Mesenchymal stem cell (in vitro differentiated cells and primary cell): ENCODE measurements around the gene GRIK4.

Source experiments
- DNase-seq: peaks from one replicate; pipeline ENCODE4 v3.0.0-alpha.2; 2013
- H2AFZ ChIP-seq: one replicate; pipeline ENCODE4 v1.6.1; 2013; ENCODE audit warnings: low read depth, mild to moderate bottlenecking, control low read depth, inconsistent platforms, low read length, moderate library complexity
- H2AK5ac ChIP-seq: 2 replicates; pipeline ENCODE4 v1.6.1; 2013; ENCODE audit warnings: low read length, moderate library complexity, mild to moderate bottlenecking, inconsistent platforms; ENCODE audit not compliant: severe bottlenecking
- H2BK120ac ChIP-seq: one replicate; pipeline ENCODE4 v1.6.1; 2013; ENCODE audit warnings: low read depth, mild to moderate bottlenecking, inconsistent platforms, low read length, moderate library complexity
- H2BK12ac ChIP-seq, 2 experiments: one replicate each; pipeline ENCODE4 v1.6.1; 2013; ENCODE audit warnings: inconsistent platforms in 2 of 2, low read length in 2 of 2, mild to moderate bottlenecking in 2 of 2, moderate library complexity in 2 of 2, control low read depth in 1 of 2
- H2BK15ac ChIP-seq: one replicate; pipeline ENCODE4 v1.6.1; 2013; ENCODE audit warnings: mild to moderate bottlenecking, low read depth, inconsistent platforms; ENCODE audit not compliant: poor library complexity, severe bottlenecking
- H2BK5ac ChIP-seq: 2 replicates; pipeline ENCODE4 v1.6.1; 2013; ENCODE audit warnings: low read depth, mild to moderate bottlenecking, low read length, control low read depth, inconsistent platforms; ENCODE audit not compliant: poor library complexity, severe bottlenecking
- H3K14ac ChIP-seq, 2 experiments: one replicate each; pipeline ENCODE4 v1.6.1; 2013; ENCODE audit warnings: inconsistent platforms in 2 of 2, low read length in 2 of 2, control low read depth in 1 of 2, mild to moderate bottlenecking in 1 of 2, moderate library complexity in 1 of 2
- H3K18ac ChIP-seq, 2 experiments: one replicate each; pipeline ENCODE4 v1.6.1; 2013; ENCODE audit warnings: inconsistent platforms in 2 of 2, low read length in 2 of 2, control low read depth in 1 of 2, low read depth in 1 of 2, mild to moderate bottlenecking in 1 of 2
- H3K23ac ChIP-seq, 2 experiments: one replicate each; pipeline ENCODE4 v1.6.1; 2013; ENCODE audit warnings: inconsistent platforms in 2 of 2, low read length in 2 of 2, mild to moderate bottlenecking in 2 of 2, moderate library complexity in 2 of 2, control low read depth in 1 of 2
- H3K27ac ChIP-seq: 2 replicates; pipeline ENCODE4 v1.5.1; 2013; ENCODE audit warnings: mild to moderate bottlenecking, moderate library complexity, low read length, control low read depth, inconsistent platforms; ENCODE audit not compliant: poor library complexity, severe bottlenecking
- H3K27me3 ChIP-seq, 2 experiments: 2 replicates each; pipeline versions ENCODE4 v1.6.1 to v1.7.0; 2013; ENCODE audit warnings: low read length in 2 of 2, mild to moderate bottlenecking in 2 of 2, moderate library complexity in 2 of 2, control low read depth in 1 of 2, inconsistent platforms in 1 of 2; ENCODE audit not compliant: control insufficient read depth in 1 of 2, insufficient read depth in 1 of 2
- H3K36me3 ChIP-seq, 2 experiments: 2 replicates each; pipeline versions ENCODE4 v1.6.1 to v1.7.0; 2013; ENCODE audit warnings: low read length in 2 of 2, control low read depth in 1 of 2, inconsistent platforms in 1 of 2, low read depth in 1 of 2, mild to moderate bottlenecking in 1 of 2; ENCODE audit not compliant: insufficient read depth in 2 of 2, control insufficient read depth in 1 of 2
- H3K4ac ChIP-seq, 2 experiments: one replicate each; pipeline ENCODE4 v1.6.1; 2013; ENCODE audit warnings: inconsistent platforms in 2 of 2, low read length in 2 of 2, mild to moderate bottlenecking in 2 of 2, moderate library complexity in 2 of 2, control low read depth in 1 of 2, low read depth in 1 of 2
- H3K4me1 ChIP-seq: 2 replicates; pipeline ENCODE4 v1.6.1; 2013; ENCODE audit warnings: low read depth, low read length, control low read depth; ENCODE audit not compliant: control insufficient read depth, insufficient read depth
- H3K4me2 ChIP-seq: 2 replicates; pipeline ENCODE4 v1.6.1; 2013; ENCODE audit warnings: low read length, mild to moderate bottlenecking, inconsistent platforms; ENCODE audit not compliant: poor library complexity, severe bottlenecking
- H3K4me3 ChIP-seq, 2 experiments: 2 replicates each; pipeline versions ENCODE4 v1.5.1 to v1.7.0; 2013; ENCODE audit warnings: low read length in 2 of 2, mild to moderate bottlenecking in 2 of 2, control low read depth in 1 of 2, low read depth in 1 of 2; ENCODE audit not compliant: insufficient read depth in 1 of 2
- H3K79me1 ChIP-seq: replicated peaks from 2 replicates; pipeline ENCODE4 v1.6.1; 2013; ENCODE audit warnings: mild to moderate bottlenecking, control low read depth, low read length, inconsistent platforms; ENCODE audit not compliant: poor library complexity, severe bottlenecking
- H3K9ac ChIP-seq: 2 replicates; pipeline ENCODE4 v1.7.0; 2013; ENCODE audit warnings: mild to moderate bottlenecking, low read length, moderate library complexity
- H3K9me3 ChIP-seq: 2 replicates; pipeline ENCODE4 v1.7.0; 2013; ENCODE audit warnings: mild to moderate bottlenecking, low read length; ENCODE audit not compliant: control insufficient read depth
- H4K8ac ChIP-seq: one replicate; pipeline ENCODE4 v1.6.1; 2013; ENCODE audit warnings: inconsistent platforms, mild to moderate bottlenecking, low read length, moderate library complexity
- H4K91ac ChIP-seq: one replicate; pipeline ENCODE4 v1.6.1; 2013; ENCODE audit warnings: mild to moderate bottlenecking, low read length, inconsistent platforms
- WGBS: methylation state at CpG from one replicate; pipeline ENCODE4 v1.1.7; 2013; ENCODE audit warnings: mixed read lengths; 5-methylcytosine and 5-hydroxymethylcytosine counted together

GRIK4 gene

DNA sequence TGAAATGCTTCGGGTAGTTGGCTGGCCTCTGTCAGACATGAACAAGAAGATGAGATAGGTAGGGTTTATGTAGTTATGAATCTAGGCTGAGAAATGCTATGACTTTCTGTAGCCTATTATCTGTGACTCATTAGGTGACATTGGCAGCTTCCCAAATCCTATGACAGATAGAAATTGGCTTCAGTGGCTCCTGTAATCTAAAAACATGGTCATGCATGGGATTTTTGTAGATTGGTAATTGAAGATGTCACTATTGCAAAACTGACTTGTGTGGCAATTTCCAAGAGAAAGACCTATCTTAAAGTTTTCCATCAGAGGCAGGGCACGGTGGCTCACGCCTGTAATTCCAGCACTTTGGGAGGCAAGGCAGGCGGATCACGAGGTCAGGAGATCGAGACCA lies 29.4 kb upstream of the GRIK4 start:
- H2BK5ac ChIP-seq, result no peak overlapping the region
- no peaks in the 10 kb centered on the region for H3K27me3 ChIP-seq
- no peak overlapping the region for H3K14ac ChIP-seq
- H3K9me3 ChIP-seq, result no peaks in the 10 kb centered on the region
- H3K4ac ChIP-seq, result no peak overlapping the region
- H4K91ac ChIP-seq, result no peak overlapping the region
- H3K4me1 ChIP-seq, result peaks cover 2% of the 10 kb centered on the region
- no peak overlapping the region for H2BK12ac ChIP-seq
- H3K79me1 ChIP-seq, result peaks cover 23% of the 10 kb centered on the region
- H2AFZ ChIP-seq, result no peak overlapping the region
- H2BK120ac ChIP-seq, result no peak overlapping the region
- no peak overlapping the region for H2AK5ac ChIP-seq
- no peak overlapping the region for H3K23ac ChIP-seq
- no peak overlapping the region for H3K4me2 ChIP-seq
- DNase-seq, result peak; percentile 35
- no peak overlapping the region for H2BK15ac ChIP-seq
- peaks cover 39 to 87% of the 10 kb centered on the region in 2 experiments for H3K36me3 ChIP-seq
- H3K27ac ChIP-seq, result no peak overlapping the region
- 80% methylated on average over 6 of the region's 6 CpGs for WGBS
- H3K9ac ChIP-seq, result no peak overlapping the region
- H3K4me3 ChIP-seq, result no peak overlapping the region
- no peak overlapping the region for H3K18ac ChIP-seq
- no peak overlapping the region for H4K8ac ChIP-seq

DNA sequence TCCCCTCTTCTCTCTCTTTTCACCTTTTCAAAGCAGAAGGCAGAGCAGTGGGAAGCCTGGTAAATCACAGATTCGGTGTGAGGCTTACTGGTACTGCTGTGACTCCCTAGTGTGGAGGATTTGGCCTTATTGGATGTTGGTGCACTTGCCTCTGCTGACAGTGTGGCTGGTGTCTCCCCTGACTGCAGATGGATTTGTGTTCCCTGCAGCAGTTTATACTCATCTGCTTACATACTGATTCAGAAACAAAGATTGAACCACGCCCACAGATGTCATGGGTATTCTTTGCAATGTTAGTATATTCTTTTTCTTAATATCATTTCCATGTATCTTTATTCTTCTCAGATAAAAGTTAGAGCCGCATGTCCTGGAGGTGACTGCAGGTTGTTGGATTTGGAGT lies 26.8 kb upstream of the GRIK4 start:
- WGBS, result 50% methylated on average over 2 of the region's 3 CpGs
- H2BK12ac ChIP-seq, result no peak overlapping the region
- H3K23ac ChIP-seq, result no peak overlapping the region
- no peak overlapping the region for H3K9ac ChIP-seq
- no peak overlapping the region for H2BK15ac ChIP-seq
- H3K27ac ChIP-seq, result no peak overlapping the region
- no peak for DNase-seq
- no peak overlapping the region for H2AFZ ChIP-seq
- peaks cover 2% of the 10 kb centered on the region for H3K4me1 ChIP-seq
- no peak overlapping the region for H3K4me3 ChIP-seq
- no peak overlapping the region for H3K4me2 ChIP-seq
- peaks cover 32 to 80% of the 10 kb centered on the region in 2 experiments for H3K36me3 ChIP-seq
- H3K18ac ChIP-seq, result no peak overlapping the region
- no peak overlapping the region for H2BK120ac ChIP-seq
- no peak overlapping the region for H2AK5ac ChIP-seq
- no peaks in the 10 kb centered on the region for H3K9me3 ChIP-seq
- H3K27me3 ChIP-seq, result no peaks in the 10 kb centered on the region
- no peak overlapping the region for H3K14ac ChIP-seq
- H4K91ac ChIP-seq, result no peak overlapping the region
- H4K8ac ChIP-seq, result no peak overlapping the region
- H3K4ac ChIP-seq, result no peak overlapping the region
- no peak overlapping the region for H2BK5ac ChIP-seq
- H3K79me1 ChIP-seq, result peaks cover 24% of the 10 kb centered on the region

GRCh38 chr11:120486138-120486537 lies 25.4 kb upstream of the GRIK4 start:
- Histone ChIP-seq H4K8ac (no peak overlapping the region), H3K9ac (no peak overlapping the region), H2BK15ac (no peak overlapping the region), H2BK5ac (no peak overlapping the region), H3K27ac (no peak overlapping the region), H2BK12ac (no peak overlapping the region), H2AFZ (no peak overlapping the region), H3K23ac (no peak overlapping the region), H2AK5ac (no peak overlapping the region), H2BK120ac (no peak overlapping the region), H3K4me3 (no peak overlapping the region), H4K91ac (no peak overlapping the region), H3K4me2 (no peak overlapping the region), H3K4me1 (peaks cover 2% of the 10 kb centered on the region), H3K4ac (no peak overlapping the region), H3K14ac (no peak overlapping the region), H3K27me3 (no peaks in the 10 kb centered on the region), H3K36me3 (peaks cover 29 to 79% of the 10 kb centered on the region in 2 experiments), H3K9me3 (no peaks in the 10 kb centered on the region), H3K79me1 (peaks cover 19% of the 10 kb centered on the region), H3K18ac (no peak overlapping the region)
- WGBS, result 96% methylated on average over 5 of the region's 5 CpGs
- no peak for DNase-seq

GRCh38 chr11:120489799-120490198 lies 21.7 kb upstream of the GRIK4 start:
- WGBS, result 100% methylated on average over 1 of the region's 1 CpG
- Histone ChIP-seq H2BK5ac (no peak overlapping the region), H2BK12ac (no peak overlapping the region)

More at GRCh38 chr11:120489799-120490198, 21.7 kb upstream of the GRIK4 start:
- H3K27me3 ChIP-seq, result no peaks in the 10 kb centered on the region
- no peak overlapping the region for H3K18ac ChIP-seq
- no peak overlapping the region for H2AK5ac ChIP-seq
- no peak overlapping the region for H3K4me3 ChIP-seq
- peaks cover 24 to 61% of the 10 kb centered on the region in 2 experiments for H3K36me3 ChIP-seq
- H3K79me1 ChIP-seq, result peaks cover 12% of the 10 kb centered on the region
- H2BK120ac ChIP-seq, result no peak overlapping the region
- no peak overlapping the region for H3K4ac ChIP-seq
- H3K9ac ChIP-seq, result no peak overlapping the region
- H3K4me1 ChIP-seq, result peaks cover 2% of the 10 kb centered on the region
- no peak overlapping the region for H3K4me2 ChIP-seq
- no peak for DNase-seq
- no peak overlapping the region for H3K23ac ChIP-seq
- H3K27ac ChIP-seq, result no peak overlapping the region
- no peak overlapping the region for H4K91ac ChIP-seq
- H2AFZ ChIP-seq, result no peak overlapping the region
- no peak overlapping the region for H2BK15ac ChIP-seq
- H3K9me3 ChIP-seq, result no peaks in the 10 kb centered on the region
- no peak overlapping the region for H4K8ac ChIP-seq
- no peak overlapping the region for H3K14ac ChIP-seq
